ENCODE data around the gene CDH12.

DNA sequence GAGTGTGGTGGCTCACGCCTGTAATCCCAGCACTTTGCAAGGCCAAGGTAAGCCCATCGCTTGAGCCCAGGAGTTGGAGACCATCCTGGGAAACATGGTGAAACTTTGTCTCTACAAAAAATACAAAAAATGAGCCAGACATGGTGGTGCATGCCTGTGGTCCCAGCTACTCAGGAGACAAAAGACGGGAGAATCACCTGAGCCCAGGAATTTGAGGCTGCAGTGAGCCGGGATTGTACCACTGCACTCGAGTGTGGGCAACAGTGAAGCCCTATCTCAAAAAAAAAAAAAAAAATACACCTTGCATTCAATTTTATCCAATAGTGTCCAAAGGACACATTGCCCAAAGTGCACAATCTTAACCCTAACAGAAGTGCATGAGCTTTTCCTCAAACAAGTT, 372.8 kb downstream of the CDH12 start:
- TF ChIP-seq, protein P1, sequence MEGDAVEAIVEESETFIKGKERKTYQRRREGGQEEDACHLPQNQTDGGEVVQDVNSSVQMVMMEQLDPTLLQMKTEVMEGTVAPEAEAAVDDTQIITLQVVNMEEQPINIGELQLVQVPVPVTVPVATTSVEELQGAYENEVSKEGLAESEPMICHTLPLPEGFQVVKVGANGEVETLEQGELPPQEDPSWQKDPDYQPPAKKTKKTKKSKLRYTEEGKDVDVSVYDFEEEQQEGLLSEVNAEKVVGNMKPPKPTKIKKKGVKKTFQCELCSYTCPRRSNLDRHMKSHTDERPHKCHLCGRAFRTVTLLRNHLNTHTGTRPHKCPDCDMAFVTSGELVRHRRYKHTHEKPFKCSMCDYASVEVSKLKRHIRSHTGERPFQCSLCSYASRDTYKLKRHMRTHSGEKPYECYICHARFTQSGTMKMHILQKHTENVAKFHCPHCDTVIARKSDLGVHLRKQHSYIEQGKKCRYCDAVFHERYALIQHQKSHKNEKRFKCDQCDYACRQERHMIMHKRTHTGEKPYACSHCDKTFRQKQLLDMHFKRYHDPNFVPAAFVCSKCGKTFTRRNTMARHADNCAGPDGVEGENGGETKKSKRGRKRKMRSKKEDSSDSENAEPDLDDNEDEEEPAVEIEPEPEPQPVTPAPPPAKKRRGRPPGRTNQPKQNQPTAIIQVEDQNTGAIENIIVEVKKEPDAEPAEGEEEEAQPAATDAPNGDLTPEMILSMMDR (IDR thresholded peaks at IDR 0.05; ENCODE audit: insufficient read depth, low read length, poor library complexity, severe bottlenecking) = no peak
- no peak for TF ChIP-seq EZH2phosphoT487 (conservative IDR thresholded peaks at IDR 0.05; ENCODE audit: low read length)
